ENCODE measurements around the gene CHRNA9. TPM values are rescaled to one million over a fixed set of nuclear protein-coding genes. Genes with fewer than 3 reads are reported as not detected.

CHRNA9 gene
- total RNA-seq, 2 donors from 2014 or later = 0.90 TPM; not detected in 1

DNA sequence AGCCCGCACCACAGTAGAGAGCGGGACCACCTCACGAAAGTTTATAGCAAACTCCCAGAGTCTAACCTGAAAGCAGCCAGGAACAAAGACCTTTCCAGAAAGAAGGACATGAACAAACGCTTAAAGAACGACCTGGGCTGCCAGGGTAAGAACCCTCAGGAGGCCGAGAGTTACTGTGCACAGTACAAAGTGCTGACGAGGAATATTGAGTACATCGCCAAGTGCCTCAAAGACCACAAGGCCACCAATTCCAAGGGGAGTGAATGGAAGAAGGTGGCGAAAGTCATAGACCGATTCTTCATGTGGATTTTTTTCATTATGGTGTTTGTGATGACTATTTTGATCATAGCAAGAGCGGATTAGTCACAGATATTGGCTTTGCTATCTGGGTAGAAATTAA, 19.0 kb downstream of the CHRNA9 start:
- WGBS, 2 experiments (ENCODE audit: insufficient coverage in 1 of 2, insufficient read length in 1 of 2) = 92 to 97% methylated on average over 9 to 11 of the region's 11 CpGs

DNA sequence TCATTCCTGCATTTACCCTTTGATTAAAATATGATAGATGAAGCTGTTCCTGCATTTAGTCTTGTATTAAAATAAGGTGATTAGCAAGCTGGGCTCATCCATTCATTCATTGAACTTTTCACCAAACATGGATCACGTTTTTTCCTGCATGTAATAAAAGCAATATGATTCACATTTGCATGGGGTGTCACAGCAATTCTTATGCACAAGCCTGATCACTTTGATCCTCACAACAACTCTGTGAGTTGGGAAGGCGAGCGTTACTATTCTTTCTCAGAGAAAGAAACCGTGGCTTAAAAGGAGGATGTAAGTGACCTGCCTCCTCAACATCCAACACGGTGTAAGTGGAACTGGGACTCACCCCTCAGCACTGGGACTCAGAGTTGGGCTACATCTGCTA, 20.0 kb downstream of the CHRNA9 start:
- no peak for DNase-seq
- H3K36me3 Mint-ChIP-seq (ENCODE audit: low read depth) = no peaks in the 10 kb centered on the region
- no peaks in the 10 kb centered on the region for H3K4me1 ChIP-seq (ENCODE audit: control insufficient read depth, insufficient read depth, low read length)
- H3K9ac ChIP-seq (ENCODE audit: extremely low read depth, low read length, poor library complexity, severe bottlenecking) = no peak overlapping the region
- no peaks in the 10 kb centered on the region for H3K36me3 ChIP-seq (ENCODE audit: control insufficient read depth, insufficient read depth, low read length)
- WGBS, 2 experiments (ENCODE audit: insufficient coverage in 1 of 2, insufficient read length in 1 of 2) = 59 to 87% methylated on average over 3 to 5 of the region's 5 CpGs
- peaks cover 3% of the 10 kb centered on the region for H3K9me3 Mint-ChIP-seq
- no peak overlapping the region for H3K4me3 Mint-ChIP-seq
- no peaks in the 10 kb centered on the region for H3K4me1 Mint-ChIP-seq
- TF ChIP-seq, protein P1, sequence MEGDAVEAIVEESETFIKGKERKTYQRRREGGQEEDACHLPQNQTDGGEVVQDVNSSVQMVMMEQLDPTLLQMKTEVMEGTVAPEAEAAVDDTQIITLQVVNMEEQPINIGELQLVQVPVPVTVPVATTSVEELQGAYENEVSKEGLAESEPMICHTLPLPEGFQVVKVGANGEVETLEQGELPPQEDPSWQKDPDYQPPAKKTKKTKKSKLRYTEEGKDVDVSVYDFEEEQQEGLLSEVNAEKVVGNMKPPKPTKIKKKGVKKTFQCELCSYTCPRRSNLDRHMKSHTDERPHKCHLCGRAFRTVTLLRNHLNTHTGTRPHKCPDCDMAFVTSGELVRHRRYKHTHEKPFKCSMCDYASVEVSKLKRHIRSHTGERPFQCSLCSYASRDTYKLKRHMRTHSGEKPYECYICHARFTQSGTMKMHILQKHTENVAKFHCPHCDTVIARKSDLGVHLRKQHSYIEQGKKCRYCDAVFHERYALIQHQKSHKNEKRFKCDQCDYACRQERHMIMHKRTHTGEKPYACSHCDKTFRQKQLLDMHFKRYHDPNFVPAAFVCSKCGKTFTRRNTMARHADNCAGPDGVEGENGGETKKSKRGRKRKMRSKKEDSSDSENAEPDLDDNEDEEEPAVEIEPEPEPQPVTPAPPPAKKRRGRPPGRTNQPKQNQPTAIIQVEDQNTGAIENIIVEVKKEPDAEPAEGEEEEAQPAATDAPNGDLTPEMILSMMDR (conservative IDR thresholded peaks at IDR 0.05) = no peak
- no peaks in the 10 kb centered on the region for H3K27me3 ChIP-seq (ENCODE audit: control insufficient read depth, insufficient read depth, low read length, poor library complexity, severe bottlenecking)
- no peak overlapping the region for H3K27ac Mint-ChIP-seq
- H3K27ac ChIP-seq (ENCODE audit: low read depth, low read length) = no peak overlapping the region
- H3K27me3 Mint-ChIP-seq (ENCODE audit: insufficient read depth) = no peaks in the 10 kb centered on the region
- no peak overlapping the region for H3K4me3 ChIP-seq (ENCODE audit: low read length)
- H3K9me3 ChIP-seq (ENCODE audit: control insufficient read depth, low read length) = no peaks in the 10 kb centered on the region

More for the DNA sequence above, 19.0 kb downstream of the CHRNA9 start:
- Mint-ChIP-seq H3K36me3 (ENCODE audit: low read depth) (no peaks in the 10 kb centered on the region), H3K4me1 (no peaks in the 10 kb centered on the region), H3K4me3 (no peak overlapping the region), H3K27me3 (ENCODE audit: insufficient read depth) (no peaks in the 10 kb centered on the region), H3K27ac (no peak overlapping the region), H3K9me3 (peaks cover 2% of the 10 kb centered on the region)
- Histone ChIP-seq H3K9me3 (ENCODE audit: control insufficient read depth, low read length) (no peaks in the 10 kb centered on the region), H3K36me3 (ENCODE audit: control insufficient read depth, insufficient read depth, low read length) (no peaks in the 10 kb centered on the region), H3K4me1 (ENCODE audit: control insufficient read depth, insufficient read depth, low read length) (no peaks in the 10 kb centered on the region), H3K27ac (ENCODE audit: low read depth, low read length) (no peak overlapping the region), H3K4me3 (ENCODE audit: low read length) (no peak overlapping the region), H3K9ac (ENCODE audit: extremely low read depth, low read length, poor library complexity, severe bottlenecking) (no peak overlapping the region), H3K27me3 (ENCODE audit: control insufficient read depth, insufficient read depth, low read length, poor library complexity, severe bottlenecking) (no peaks in the 10 kb centered on the region)
- TF ChIP-seq, protein P1 (conservative IDR thresholded peaks at IDR 0.05) = no peak
- DNase-seq = no peak

DNA sequence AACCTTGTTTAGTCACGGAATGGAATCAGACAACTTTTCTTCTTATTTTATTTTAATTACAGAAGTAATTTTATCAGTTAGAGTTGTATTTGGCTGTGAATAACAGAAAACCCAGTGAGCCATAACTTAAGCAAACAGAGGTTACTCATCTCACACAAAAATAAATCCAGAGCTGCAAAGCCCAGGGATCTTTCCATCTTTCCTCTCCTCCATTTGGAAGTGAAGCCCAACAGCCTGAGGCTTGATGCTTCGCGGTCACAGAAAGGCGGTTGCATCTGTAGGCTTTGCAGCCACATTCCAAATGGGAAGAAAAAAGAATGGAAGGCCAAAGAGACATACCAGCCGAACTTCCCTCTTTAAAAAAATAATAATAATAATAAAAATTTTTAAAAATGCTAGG, 22.6 kb downstream of the CHRNA9 start:
- Mint-ChIP-seq H3K27me3 (ENCODE audit: insufficient read depth) (no peaks in the 10 kb centered on the region), H3K9me3 (peaks cover 13% of the 10 kb centered on the region), H3K27ac (no peak overlapping the region), H3K36me3 (ENCODE audit: low read depth) (no peaks in the 10 kb centered on the region), H3K4me1 (no peaks in the 10 kb centered on the region), H3K4me3 (no peak overlapping the region)
- H3K27ac ChIP-seq (ENCODE audit: low read depth, low read length) = no peak overlapping the region
- H3K4me3 ChIP-seq (ENCODE audit: low read length) = no peak overlapping the region
- H3K27me3 ChIP-seq (ENCODE audit: control insufficient read depth, insufficient read depth, low read length, poor library complexity, severe bottlenecking) = no peaks in the 10 kb centered on the region
- H3K9me3 ChIP-seq (ENCODE audit: control insufficient read depth, low read length) = no peaks in the 10 kb centered on the region
- TF ChIP-seq, protein P1 (conservative IDR thresholded peaks at IDR 0.05) = no peak
- WGBS, 2 experiments (ENCODE audit: insufficient coverage in 1 of 2, insufficient read length in 1 of 2) = 93% methylated on average over 3 of the region's 5 CpGs; no CpG with 5 or more reads in 1 of the 2 experiments
- H3K9ac ChIP-seq (ENCODE audit: extremely low read depth, low read length, poor library complexity, severe bottlenecking) = no peak overlapping the region
- H3K4me1 ChIP-seq (ENCODE audit: control insufficient read depth, insufficient read depth, low read length) = no peaks in the 10 kb centered on the region
- no peaks in the 10 kb centered on the region for H3K36me3 ChIP-seq (ENCODE audit: control insufficient read depth, insufficient read depth, low read length)
- no peak for DNase-seq

Data from endodermal cell (in vitro differentiated cells).